PC-3 (cell line): ENCODE results near the gene UGCG.

Experiments
- EZH2 ChIP-seq: fragments of 300-600 bp; sonication (generic); IDR thresholded peaks from one replicate; pipeline ENCODE4 v1.6.1; 2017; ENCODE audit warnings: antibody characterized with exemption, mild to moderate bottlenecking, low read length; ENCODE audit not compliant: unreplicated experiment
- TF ChIP-seq, protein P1 (sequence below): fragments of 300-600 bp; sonication (generic); conservative IDR thresholded peaks from 2 replicates; pipeline ENCODE4 v1.5.1; 2017; ENCODE audit warnings: antibody characterized with exemption, low read depth, mild to moderate bottlenecking, low read length

DNA sequence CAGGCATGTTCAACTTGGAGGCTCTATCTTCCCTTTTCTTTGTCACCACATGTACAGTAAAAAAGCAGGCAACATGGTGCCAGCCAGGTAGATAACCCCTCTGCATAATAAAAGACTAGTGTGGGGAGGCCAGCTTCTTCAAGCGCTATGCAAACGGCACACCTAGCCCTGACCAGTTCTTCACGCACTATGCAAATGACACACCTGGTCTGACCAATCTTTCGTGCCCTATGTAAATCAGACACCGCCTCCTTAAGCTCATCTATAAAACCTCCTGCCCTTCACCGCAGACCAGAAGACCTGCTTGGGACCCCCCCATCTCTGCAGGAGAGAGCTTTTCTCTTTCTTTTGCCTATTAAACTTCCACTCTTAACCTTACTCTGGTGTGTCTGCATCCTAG is 28.1 kb upstream of the UGCG start:
- TF ChIP-seq, protein P1, sequence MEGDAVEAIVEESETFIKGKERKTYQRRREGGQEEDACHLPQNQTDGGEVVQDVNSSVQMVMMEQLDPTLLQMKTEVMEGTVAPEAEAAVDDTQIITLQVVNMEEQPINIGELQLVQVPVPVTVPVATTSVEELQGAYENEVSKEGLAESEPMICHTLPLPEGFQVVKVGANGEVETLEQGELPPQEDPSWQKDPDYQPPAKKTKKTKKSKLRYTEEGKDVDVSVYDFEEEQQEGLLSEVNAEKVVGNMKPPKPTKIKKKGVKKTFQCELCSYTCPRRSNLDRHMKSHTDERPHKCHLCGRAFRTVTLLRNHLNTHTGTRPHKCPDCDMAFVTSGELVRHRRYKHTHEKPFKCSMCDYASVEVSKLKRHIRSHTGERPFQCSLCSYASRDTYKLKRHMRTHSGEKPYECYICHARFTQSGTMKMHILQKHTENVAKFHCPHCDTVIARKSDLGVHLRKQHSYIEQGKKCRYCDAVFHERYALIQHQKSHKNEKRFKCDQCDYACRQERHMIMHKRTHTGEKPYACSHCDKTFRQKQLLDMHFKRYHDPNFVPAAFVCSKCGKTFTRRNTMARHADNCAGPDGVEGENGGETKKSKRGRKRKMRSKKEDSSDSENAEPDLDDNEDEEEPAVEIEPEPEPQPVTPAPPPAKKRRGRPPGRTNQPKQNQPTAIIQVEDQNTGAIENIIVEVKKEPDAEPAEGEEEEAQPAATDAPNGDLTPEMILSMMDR: no peak
- TF ChIP-seq EZH2: no peak
